HG03108 (cell line): ENCODE results near the gene NEK8.
A peak's percentile ranks its signal among the peaks of the same experiment; 100 is the strongest.

ENCODE experiments used
- ATAC-seq: cut with Tn5 transposase; IDR thresholded peaks from one replicate; pipeline ENCODE4 v1.9.1; 2021; ENCODE audit warnings: moderate library complexity; ENCODE audit not compliant: unreplicated experiment

NEK8 gene

DNA sequence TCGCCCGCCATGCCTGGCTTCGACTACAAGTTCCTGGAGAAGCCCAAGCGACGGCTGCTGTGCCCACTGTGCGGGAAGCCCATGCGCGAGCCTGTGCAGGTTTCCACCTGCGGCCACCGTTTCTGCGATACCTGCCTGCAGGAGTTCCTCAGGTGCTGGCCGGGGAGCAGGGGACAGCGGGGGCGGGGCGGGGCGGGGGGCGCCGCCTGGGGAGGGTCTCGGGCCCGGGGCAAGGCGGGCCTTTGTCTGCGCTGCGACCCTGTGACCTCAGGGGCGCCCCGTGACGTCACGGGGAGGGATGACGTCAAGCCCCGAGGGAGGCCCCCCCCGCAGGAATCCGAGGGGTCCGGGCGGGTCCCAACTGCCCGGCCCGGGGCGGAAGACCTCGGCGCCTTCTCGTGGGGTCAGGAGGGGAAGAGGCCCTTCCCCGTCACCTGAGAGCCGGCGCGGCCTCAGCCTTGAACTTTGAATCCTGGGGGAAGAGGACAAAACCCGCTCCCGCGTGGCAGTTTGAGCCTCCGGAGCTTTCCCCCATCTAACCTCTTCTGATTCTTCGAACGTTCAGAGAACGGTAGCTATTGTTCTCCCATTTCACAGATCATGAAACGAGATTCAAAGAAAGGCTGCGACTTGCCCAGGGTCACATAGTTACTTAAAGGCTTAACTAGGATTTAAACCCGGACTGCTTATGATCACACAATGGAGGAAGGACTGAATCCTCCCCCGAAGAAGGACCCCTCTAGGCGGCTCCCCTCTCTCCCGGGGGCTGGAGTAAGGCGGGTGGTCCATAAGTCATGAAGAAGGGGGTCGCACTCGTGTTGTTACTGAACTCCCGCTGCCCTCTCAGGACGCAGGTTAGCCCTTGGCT, 15.8 kb downstream of the NEK8 start:
- ATAC-seq = no peak

DNA sequence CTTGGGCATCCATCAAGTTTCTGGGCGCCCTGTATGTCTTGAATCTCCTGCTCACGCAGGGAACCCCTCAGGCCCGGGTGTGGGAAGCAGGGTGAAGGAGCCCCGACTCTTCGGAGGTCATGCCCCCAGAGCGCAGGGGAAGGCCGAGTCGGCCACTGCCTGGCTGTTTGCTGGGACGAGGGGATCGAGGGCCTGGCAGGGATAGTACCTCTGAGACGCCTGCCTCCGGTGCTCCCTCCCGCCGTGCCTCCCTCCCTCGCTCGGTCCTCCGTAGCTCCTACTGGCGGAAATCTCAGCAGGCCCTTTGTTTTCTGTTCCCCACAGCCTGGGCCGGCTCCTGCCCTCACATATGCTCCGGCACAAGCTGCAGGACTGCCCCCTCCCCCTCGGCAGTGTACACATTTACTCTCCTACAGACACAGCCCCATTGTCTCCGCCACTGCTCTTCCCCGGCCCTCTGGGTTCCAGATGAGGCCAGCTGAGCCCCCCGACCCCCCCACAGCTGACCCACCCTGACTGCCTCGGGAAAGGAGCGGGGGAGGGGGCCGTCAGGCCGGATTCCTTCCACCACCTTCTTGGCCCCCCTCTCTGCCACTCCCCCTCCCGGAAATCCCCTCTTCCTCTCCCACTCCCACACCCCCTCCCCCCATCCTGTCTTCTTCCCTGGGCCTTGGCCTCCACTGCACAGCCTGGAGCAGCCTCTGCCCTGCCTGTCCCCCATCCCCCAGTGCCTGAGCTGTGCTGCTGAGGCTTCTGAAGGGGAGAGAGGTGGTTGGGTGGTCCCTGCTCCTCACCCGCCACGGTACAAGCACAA, 16.6 kb downstream of the NEK8 start:
- no peak for ATAC-seq

DNA sequence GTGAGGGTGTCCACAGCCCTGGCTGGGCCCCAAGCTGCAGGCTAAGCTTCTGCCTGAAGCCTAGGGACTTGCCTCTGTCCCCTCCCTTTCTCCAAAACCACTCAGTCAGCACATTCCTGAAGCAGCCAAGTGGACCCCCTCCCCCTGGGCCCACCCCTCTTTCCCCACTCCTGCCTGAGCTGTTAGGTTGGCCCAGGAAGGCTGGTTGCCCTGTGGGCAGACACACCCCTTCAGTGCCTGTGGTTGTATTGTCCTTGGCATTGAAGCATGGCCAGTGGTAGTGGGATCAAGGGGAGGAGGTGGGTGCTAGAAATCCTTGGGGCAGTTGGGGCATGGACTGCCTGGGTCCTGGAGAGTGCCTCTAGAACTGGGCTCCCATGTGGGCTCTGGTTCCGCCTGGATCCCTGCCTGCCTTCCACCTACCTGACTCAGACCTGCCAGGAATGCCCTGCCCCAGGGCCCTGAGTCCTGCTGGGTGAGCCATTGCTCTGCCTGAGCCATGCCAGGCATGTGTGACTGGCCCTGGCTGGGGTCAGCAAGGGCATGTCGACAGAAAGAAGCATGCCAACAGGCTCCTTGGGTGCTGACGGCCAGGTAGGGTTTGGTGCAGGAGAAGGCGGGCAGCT, 17.3 kb downstream of the NEK8 start:
- no peak for ATAC-seq

DNA sequence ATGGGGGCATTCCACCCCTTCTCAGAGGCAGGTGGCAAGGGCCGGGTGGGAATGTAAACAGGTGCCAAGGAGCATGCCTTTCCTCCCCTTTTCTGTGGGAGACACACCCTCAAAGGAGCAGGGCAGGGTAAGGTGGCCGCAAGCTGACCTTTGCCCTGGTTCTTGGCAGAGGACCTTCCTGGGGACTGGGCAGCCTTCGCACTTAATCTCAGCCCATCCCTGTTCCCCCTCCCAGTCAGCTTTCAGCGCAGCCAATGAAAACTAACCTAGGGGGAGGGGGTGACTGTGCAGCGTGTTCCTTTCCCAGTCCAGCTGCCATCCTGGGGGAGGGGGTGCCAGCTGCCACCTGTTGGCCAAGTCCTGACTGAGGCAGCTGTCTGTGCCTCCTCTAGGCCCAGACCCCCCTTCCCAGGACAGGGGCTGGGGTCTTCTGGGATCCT, 18.0 kb downstream of the NEK8 start:
- no peak for ATAC-seq

DNA sequence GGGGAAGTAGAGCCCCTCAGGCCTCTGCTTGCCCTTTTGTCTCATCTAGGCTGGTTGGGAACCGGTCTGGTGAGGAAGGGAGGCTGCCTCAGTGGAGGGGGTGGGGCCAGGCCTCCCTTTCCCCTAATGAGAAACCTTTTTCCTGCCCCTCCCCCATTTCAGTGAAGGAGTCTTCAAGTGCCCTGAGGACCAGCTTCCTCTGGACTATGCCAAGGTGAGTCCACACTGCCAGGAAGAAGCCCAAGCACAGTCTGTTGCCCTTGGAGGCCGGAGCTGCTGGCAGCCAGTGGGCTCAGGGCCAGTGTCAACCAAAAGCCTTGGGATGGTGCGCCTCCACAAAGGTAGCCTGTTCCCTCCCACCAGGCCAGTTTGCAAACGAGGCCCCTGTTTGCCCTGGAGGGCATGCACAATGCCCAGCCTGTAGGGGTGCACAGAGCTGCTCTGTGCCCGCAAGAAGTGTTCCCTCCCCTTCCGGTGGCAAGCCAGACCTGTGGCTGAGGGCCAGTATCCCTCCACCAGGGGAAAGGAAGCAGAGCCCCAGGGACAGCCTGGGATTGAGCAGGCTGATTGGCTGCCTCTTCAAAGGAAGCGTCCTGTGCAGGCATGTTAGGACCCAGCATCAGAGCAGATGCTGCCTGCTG, 18.6 kb downstream of the NEK8 start:
- no peak for ATAC-seq

DNA sequence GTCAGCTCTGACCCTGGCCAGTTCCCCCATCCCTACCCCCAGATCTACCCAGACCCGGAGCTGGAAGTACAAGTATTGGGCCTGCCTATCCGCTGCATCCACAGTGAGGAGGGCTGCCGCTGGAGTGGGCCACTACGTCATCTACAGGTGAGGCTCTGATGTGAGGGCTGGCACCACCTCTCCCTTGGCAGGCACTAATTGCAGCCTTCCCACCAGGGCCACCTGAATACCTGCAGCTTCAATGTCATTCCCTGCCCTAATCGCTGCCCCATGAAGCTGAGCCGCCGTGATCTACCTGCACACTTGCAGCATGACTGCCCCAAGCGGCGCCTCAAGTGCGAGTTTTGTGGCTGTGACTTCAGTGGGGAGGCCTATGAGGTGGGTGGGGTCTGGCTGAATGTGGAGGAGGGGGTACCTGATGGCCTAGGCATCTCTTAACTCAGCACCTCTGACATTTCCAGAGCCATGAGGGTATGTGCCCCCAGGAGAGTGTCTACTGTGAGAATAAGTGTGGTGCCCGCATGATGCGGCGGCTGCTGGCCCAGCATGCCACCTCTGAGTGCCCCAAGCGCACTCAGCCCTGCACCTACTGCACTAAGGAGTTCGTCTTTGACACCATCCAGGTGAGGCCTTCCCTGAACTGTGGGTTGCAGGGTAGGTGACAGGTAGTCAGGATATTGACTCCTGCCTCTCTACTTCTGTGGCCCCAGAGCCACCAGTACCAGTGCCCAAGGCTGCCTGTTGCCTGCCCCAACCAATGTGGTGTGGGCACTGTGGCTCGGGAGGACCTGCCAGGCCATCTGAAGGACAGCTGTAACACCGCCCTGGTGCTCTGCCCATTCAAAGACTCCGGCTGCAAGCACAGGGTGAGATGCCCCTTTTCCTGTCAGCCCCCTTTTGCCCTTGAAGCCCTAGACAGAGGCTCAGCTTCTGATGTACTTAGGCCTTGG, 19.5 kb downstream of the NEK8 start:
- no peak for ATAC-seq

DNA sequence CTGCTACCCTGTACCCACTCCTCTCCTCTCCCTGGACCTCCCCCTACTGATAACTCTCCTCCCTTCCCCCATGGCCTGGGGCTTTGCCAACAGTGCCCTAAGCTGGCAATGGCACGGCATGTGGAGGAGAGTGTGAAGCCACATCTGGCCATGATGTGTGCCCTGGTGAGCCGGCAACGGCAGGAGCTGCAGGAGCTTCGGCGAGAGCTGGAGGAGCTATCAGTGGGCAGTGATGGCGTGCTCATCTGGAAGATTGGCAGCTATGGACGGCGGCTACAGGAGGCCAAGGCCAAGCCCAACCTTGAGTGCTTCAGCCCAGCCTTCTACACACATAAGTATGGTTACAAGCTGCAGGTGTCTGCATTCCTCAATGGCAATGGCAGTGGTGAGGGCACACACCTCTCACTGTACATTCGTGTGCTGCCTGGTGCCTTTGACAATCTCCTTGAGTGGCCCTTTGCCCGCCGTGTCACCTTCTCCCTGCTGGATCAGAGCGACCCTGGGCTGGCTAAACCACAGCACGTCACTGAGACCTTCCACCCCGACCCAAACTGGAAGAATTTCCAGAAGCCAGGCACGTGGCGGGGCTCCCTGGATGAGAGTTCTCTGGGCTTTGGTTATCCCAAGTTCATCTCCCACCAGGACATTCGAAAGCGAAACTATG, 20.4 kb downstream of the NEK8 start:
- ATAC-seq = no peak

DNA sequence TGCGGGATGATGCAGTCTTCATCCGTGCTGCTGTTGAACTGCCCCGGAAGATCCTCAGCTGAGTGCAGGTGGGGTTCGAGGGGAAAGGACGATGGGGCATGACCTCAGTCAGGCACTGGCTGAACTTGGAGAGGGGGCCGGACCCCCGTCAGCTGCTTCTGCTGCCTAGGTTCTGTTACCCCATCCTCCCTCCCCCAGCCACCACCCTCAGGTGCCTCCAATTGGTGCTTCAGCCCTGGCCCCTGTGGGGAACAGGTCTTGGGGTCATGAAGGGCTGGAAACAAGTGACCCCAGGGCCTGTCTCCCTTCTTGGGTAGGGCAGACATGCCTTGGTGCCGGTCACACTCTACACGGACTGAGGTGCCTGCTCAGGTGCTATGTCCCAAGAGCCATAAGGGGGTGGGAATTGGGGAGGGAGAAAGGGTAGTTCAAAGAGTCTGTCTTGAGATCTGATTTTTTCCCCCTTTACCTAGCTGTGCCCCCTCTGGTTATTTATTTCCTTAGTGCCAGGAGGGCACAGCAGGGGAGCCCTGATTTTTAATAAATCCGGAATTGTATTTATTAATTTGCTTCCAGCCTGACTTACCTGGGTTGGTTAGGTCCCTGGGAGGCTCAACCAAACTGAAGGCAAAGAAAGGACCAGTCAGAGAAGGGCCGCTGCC, 21.1 kb downstream of the NEK8 start:
- ATAC-seq = no peak

DNA sequence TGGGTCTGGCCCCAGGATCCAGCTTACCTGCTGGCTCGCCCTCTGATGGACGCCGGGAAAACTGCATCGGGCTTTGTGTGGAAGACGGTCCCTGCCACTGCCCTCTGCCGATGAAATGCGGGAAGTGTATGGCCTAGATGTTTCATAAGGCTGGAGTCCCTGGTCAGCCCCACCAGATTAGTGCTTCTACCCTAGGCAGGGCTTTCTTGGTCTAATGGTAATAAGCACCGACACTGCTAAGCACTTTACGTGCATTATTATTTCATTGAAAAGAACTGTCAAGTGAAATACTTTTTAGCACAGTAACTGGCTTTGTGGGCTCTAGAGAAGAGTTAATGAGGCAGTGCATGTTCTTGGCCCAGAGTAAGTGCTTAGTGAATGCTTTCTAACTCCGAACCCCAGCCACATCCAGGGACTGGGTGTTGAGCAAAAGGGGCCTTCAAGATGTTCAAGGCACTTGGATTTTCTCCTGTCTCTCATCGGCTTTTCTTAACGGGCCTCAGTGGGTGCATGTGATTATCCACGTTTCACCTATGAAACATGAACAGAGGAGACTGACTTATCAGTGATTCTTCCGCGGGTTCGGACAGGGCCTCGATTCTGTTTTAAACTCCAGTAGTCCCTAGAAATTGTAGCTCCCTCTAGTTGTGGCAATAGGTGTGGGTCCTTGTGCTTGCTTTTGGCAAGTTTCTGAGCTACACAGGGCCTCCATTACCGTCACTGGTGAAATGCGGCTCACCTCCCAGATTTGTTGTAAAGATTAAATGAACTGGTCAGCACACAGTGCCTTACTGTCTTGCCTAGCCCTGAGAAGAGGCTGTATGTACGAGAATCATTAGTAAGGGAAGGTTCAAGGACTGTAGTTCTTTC, 21.8 kb downstream of the NEK8 start:
- ATAC-seq = peak; percentile 70

DNA sequence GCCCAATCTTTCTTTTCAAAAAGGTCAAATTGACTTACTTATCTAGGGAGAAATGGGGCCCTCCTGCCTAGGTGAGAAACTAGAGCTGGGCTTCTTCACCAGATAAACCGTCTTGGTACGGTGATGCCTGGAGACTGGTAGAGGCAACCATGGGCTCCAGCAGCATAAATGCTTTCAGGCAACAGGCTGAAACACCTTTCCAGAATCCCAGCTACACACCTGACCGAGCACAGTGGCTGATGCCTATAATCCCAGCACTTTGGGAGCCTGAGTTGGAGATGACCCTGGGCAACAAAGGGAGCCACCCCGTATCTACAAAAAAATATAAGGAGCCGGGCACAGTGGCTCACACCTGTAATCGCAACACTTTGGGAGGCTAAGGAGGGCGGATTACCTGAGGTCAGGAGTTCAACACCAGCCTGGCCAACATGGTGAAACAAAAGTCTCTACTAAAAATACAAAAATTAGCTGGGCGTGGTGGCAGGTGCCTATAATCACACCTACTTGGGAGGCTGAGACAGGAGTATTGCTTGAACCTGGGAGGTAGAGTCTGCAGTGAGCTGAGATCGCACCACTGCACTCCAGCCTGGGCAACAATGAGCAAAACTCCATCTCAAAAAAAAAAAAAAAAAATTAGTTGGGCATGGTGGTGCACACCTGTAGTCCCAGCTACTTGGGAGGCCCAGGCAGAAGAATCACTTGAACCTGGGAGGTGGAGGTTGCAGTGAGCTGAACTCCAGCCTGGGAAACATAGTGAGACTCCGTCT, 23.2 kb downstream of the NEK8 start:
- ATAC-seq = no peak

DNA sequence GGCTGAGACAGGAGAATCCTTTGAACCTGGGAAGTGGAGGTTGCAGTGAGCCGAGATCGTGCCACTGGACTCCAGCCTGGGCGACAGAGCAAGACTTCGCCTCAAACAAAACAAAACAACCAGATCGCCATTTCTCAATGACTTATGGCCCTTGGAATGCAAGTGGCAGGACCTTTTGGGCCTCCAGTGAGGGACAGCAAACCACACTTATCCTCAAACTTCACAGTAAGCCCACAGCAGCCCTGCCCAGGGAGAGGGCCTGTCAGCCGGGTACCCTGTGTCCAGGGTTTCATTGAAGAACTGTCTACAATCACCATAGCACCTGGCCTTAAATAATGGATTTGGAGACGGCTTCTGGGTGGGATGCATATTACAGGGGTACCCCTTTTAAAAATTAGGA, 26.9 kb downstream of the NEK8 start:
- ATAC-seq = no peak

DNA sequence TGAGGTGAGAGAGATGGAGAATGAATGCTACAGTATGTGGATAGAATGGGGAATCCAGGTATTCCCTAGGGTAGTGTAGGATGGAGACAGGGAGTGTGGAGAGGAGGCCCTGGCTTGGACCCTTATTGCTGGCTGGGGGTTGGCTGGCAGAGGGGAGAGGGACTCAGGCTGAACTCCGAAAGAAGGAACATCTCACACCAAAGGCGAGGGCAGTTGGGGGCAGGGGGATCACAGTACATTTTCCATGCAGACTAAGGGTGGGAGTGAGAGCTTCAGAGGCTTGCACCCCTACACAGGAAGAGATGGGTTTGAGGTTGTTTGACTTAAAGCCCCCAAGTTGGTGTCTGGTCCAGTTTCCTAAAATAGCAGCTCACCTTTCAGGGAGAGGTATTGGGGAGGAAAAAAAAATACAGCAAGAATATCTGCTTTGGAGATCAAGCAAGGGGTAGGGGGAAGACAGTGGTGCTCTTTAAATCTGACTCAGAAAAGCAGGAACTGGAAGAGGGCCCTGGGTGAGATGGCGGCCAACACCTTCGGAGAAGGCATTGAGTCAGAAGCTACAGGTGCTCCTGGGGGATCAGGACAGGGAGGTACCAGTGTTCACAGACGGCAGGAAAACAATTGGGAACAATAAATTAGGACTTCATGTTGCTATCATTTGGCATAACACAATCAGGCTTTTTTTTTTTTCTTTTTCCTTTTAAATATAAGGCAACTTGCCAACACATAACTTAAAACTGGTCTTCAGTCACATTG, 27.6 kb downstream of the NEK8 start:
- ATAC-seq = no peak

DNA sequence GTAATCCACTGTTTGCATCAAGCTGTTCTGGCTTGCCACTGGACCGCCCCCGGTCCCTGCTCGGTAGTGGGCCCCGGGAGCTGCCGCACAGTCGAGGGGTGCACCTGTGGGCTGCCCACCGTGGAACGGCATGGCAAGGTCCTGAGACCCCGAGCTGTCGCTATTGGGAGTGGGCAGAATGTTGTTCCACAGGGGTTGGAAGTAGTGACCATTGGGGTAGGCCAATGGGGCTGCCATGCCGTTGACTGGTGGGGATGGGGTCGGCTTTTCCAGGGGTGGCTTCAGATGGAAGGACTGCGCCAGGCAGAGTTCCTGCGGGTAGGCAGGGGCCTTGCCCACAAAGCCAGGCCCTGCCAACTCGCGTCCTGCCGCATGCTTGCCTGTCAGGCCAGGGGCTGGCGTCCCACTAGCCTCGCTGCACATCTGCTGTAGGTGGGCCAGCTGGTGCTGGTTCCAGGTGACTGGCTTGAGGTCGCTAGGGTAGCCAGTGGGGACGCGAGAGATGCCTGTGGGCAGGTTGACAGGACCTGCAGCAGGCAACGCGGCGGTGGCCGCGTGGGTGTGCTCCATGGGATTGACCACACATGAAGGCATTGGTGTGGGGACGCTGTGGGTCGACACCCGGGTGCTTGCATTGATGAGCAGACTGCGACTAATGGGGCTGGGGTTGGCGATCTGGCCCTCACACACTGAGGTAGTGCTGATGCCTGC, 30.0 kb downstream of the NEK8 start:
- no peak for ATAC-seq

DNA sequence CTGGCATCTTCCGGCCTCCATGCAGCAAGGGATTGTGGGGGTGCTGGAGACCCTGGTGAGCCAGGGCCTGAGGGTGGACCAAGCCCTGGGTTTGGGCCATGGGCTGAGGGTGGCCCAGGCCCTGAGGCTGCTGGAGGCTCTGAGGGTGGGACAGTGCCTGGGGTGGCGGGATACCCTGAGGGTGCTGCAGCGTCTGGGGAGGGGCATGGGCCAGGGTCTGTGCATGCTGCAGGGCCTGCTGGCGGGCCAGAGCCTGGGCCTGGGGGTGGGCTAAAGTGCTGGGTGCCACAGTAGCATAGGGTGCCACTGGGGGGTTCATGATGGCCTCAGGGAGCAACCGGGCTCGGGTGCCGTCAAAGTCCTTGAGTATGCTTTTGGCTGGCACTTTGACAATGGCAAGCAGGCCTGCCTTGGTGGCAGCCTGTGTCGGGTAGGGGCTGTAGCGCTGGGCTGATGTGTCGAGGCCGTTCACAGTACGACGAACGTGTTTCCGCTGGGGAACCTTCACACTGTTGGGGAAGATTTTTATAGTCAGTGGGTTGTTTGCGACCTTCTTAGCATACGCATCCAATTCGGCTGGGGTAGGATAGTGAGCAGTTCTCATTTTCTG, 30.8 kb downstream of the NEK8 start:
- no peak for ATAC-seq
